ENCODE data around the gene NPSR1. TPM values are rescaled to one million over a fixed set of nuclear protein-coding genes. Genes with fewer than 3 reads are reported as not detected.
A peak's percentile ranks its signal among the peaks of the same experiment; 100 is the strongest.

Gene NPSR1
- total RNA-seq, 1 experiment from 2014 or later = not detected

DNA sequence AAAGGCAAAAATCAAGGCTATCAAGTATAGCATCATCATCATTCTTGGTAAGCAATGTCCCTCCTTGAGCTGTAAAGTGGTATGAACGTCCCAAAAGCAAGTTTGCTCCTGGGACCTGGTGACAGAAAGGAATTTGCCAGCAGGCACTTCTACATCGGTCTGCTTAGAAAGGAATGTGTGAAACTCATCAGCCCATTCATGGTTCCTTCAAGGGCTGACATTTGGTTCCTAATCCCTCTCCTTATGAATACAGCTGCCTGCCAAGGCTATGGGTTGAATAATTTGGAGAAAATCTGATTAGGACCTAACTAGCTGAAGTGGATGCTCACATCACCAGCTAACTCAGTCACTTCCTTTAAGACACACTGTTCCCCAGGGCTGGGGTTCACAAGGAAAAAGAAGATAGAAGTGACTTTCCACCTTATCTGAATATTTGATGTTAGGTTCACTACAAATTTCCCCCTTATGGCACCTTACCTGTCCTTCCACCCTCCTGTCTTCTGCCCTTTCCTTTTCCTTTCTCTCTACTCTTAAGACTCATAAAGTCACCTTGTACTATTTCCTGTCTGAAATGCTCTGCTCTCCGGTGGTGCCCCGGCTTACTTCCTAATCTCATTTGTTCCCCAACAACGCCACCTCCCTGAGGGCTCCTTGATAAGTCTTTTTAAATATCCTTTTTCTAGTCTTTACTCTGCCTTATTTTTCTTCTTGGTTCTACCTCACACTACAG lies 187.1 kb downstream of the NPSR1 start:
- Histone ChIP-seq H4K20me1 (ENCODE audit: control insufficient read depth, insufficient read depth, insufficient read length) (no peaks in the 10 kb centered on the region), H2BK12ac (ENCODE audit: insufficient read length, low read depth, low read length) (no peak overlapping the region), H3K27me3 (ENCODE audit: insufficient read depth, low read length) (no peaks in the 10 kb centered on the region), H3K4me2 (ENCODE audit: insufficient read depth, insufficient read length, low read length) (no peak overlapping the region), H2BK5ac (ENCODE audit: insufficient read length, low read length) (no peak overlapping the region), H3K79me2 (ENCODE audit: insufficient read depth, low read length) (no peaks in the 10 kb centered on the region), H2BK15ac (ENCODE audit: low read depth, low read length) (no peak overlapping the region), H3K79me1 (ENCODE audit: insufficient read depth, low read depth, low read length, poor library complexity, severe bottlenecking) (no peaks in the 10 kb centered on the region), H2BK20ac (ENCODE audit: low read depth, low read length, poor library complexity, severe bottlenecking) (no peak overlapping the region), H3K4ac (ENCODE audit: low read depth, low read length) (no peak overlapping the region), H3K9ac (ENCODE audit: extremely low read depth, insufficient read length, low read length) (no peak overlapping the region), H3K56ac (ENCODE audit: insufficient read length, low read depth, low read length) (no peak overlapping the region), H4K8ac (replicated peaks; ENCODE audit: insufficient read length, low read depth, low read length) (no peak overlapping the region), H3K9me3 (ENCODE audit: control insufficient read depth, low read depth, low read length) (no peaks in the 10 kb centered on the region), H4K5ac (ENCODE audit: insufficient read length, low read depth, low read length) (no peak overlapping the region), H3T11ph (ENCODE audit: low read length) (no peak overlapping the region), H2AK5ac (ENCODE audit: insufficient read length, low read length) (no peak overlapping the region), H3K23me2 (ENCODE audit: insufficient read length, low read depth, low read length, poor library complexity, severe bottlenecking) (no peaks in the 10 kb centered on the region), H3K14ac (ENCODE audit: insufficient read depth, low read length) (no peak overlapping the region), H3K23ac (ENCODE audit: insufficient read length, low read depth, low read length) (no peak overlapping the region), H4K91ac (ENCODE audit: insufficient read length, low read depth, low read length) (no peak overlapping the region), H2BK120ac (ENCODE audit: low read depth, low read length, poor library complexity, severe bottlenecking) (no peak overlapping the region), H2AFZ (ENCODE audit: low read length) (no peak overlapping the region), H3K4me1 (ENCODE audit: insufficient read depth, low read length) (no peaks in the 10 kb centered on the region), H3K27ac (ENCODE audit: insufficient read length, low read depth, low read length) (no peak overlapping the region), H3K18ac (ENCODE audit: insufficient read length, low read depth, low read length) (no peak overlapping the region)
- WGBS (ENCODE audit: extremely low coverage, insufficient read length, low lambda C conversion rate) = no CpG with 5 or more reads among the region's 5 CpGs
- TF ChIP-seq, protein P1, sequence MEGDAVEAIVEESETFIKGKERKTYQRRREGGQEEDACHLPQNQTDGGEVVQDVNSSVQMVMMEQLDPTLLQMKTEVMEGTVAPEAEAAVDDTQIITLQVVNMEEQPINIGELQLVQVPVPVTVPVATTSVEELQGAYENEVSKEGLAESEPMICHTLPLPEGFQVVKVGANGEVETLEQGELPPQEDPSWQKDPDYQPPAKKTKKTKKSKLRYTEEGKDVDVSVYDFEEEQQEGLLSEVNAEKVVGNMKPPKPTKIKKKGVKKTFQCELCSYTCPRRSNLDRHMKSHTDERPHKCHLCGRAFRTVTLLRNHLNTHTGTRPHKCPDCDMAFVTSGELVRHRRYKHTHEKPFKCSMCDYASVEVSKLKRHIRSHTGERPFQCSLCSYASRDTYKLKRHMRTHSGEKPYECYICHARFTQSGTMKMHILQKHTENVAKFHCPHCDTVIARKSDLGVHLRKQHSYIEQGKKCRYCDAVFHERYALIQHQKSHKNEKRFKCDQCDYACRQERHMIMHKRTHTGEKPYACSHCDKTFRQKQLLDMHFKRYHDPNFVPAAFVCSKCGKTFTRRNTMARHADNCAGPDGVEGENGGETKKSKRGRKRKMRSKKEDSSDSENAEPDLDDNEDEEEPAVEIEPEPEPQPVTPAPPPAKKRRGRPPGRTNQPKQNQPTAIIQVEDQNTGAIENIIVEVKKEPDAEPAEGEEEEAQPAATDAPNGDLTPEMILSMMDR (conservative IDR thresholded peaks at IDR 0.05) = no peak
- Mint-ChIP-seq H3K27me3 (ENCODE audit: low read depth) (no peaks in the 10 kb centered on the region), H3K27ac (0 out of 7 replicates have a peak overlapping the region, but pooled peaks of 1 of the 3 experiments have one; percentile 11), H3K36me3 (ENCODE audit: insufficient read depth in 1 of 3, low read depth in 3 of 3) (peaks cover 0 to 15% (median 0%) of the 10 kb centered on the region in 3 experiments; a peak in 2 of 7 replicates), H3K9me3 (peaks cover 8 to 11% of the 10 kb centered on the region in 2 experiments), H3K4me3 (no peak overlapping the region), H3K4me1 (peaks cover 8 to 11% of the 10 kb centered on the region in 2 experiments)
- no peak for DNase-seq
